HepG2 (cell line): ENCODE data around the gene NTN4. TPM values are rescaled to one million over a fixed set of nuclear protein-coding genes. Genes with fewer than 3 reads are reported as not detected.

Experiments
- BCL6 ChIP-seq: IDR thresholded peaks from 2 replicates; pipeline ENCODE4 v1.6.1; 2016; ENCODE audit warnings: missing genetic modification reagents, missing compliant biosample characterization
- CEBPB ChIP-seq: IDR thresholded peaks from 2 replicates; pipeline ENCODE4 v1.6.1; 2011; ENCODE audit warnings: low read depth, low read length, improper control_type of control experiment, borderline replicate concordance
- FOXA1 ChIP-seq, 2 experiments: fragments of 450-650 bp in 1 of 2; sonication (generic) in 1 of 2; formaldehyde crosslinking in 1 of 2; IDR thresholded peaks; 2 replicates each; pipeline versions ENCODE4 v1.4.0 to v1.6.1; 2016 to 2020; ENCODE audit warnings: missing genetic modification reagents in 1 of 2
- FOXA3 ChIP-seq: IDR thresholded peaks from 2 replicates; pipeline ENCODE4 v1.6.1; 2016; ENCODE audit warnings: missing genetic modification reagents, missing compliant biosample characterization
- FOXP1 ChIP-seq, 2 experiments: fragments of 450-650 bp in 1 of 2; IDR thresholded peaks; 2 replicates each; pipeline ENCODE4 v1.6.1; 2017 to 2018; ENCODE audit warnings: antibody characterized with exemption in 1 of 2
- PATZ1 ChIP-seq: sonication (generic); formaldehyde crosslinking; IDR thresholded peaks from 2 replicates; pipeline ENCODE4 v1.4.0; 2020; ENCODE audit warnings: missing genetic modification reagents
- RAD51 ChIP-seq: fragments of 450-650 bp; IDR thresholded peaks from 2 replicates; pipeline ENCODE4 v1.6.1; 2016; ENCODE audit warnings: borderline replicate concordance
- RARA ChIP-seq: IDR thresholded peaks from 2 replicates; pipeline ENCODE4 v1.6.1; 2016; ENCODE audit warnings: missing genetic modification reagents, missing compliant biosample characterization
- SRSF9 ChIP-seq: fragments of 200-400 bp; formaldehyde crosslinking; IDR thresholded peaks from 2 replicates; pipeline ENCODE4 v1.6.1; 2018; ENCODE audit warnings: borderline replicate concordance, mild to moderate bottlenecking, low read depth, low read length; ENCODE audit not compliant: insufficient read depth, poor library complexity, severe bottlenecking
- TAF15 ChIP-seq: fragments of 200-400 bp; formaldehyde crosslinking; IDR thresholded peaks from one replicate; pipeline ENCODE4 v1.6.1; 2018; ENCODE audit warnings: mild to moderate bottlenecking, low read depth, low read length; ENCODE audit not compliant: poor library complexity, severe bottlenecking
- ZFAT ChIP-seq: sonication (generic); formaldehyde crosslinking; conservative IDR thresholded peaks from 2 replicates; pipeline ENCODE4 v1.8.1; 2023; ENCODE audit warnings: missing genetic modification reagents, inconsistent platforms
- ZKSCAN8 ChIP-seq: IDR thresholded peaks from 2 replicates; pipeline ENCODE4 v1.6.1; 2016; ENCODE audit warnings: borderline replicate concordance, missing genetic modification reagents, missing compliant biosample characterization
- ZMAT3 ChIP-seq: sonication (generic); formaldehyde crosslinking; conservative IDR thresholded peaks from 2 replicates; pipeline ENCODE4 v1.7.0; 2021; ENCODE audit warnings: missing genetic modification reagents
- ZNF350 ChIP-seq: sonication (generic); formaldehyde crosslinking; IDR thresholded peaks from 2 replicates; pipeline ENCODE4 v1.4.0; 2020; ENCODE audit warnings: mild to moderate bottlenecking, low read depth, missing genetic modification reagents, borderline replicate concordance
- ZNF772 ChIP-seq: sonication (generic); formaldehyde crosslinking; IDR thresholded peaks from 2 replicates; pipeline ENCODE4 v1.5.0; 2020; ENCODE audit warnings: mild to moderate bottlenecking, missing genetic modification reagents
- polyA plus RNA-seq, 8 experiments: library from polyadenylated mRNA; depleted of rRNA in 3 of 8; stranded (reverse) in 7 of 8; unstranded in 1 of 8; fragments of >200 nt; fragmentation: Illumina TruSeq in 4 of 8; extraction: Trizol in 4 of 8; gene quantifications; 2 replicates each; pipeline versions ENCODE4 v1.2.1 to v1.2.3, GENCODE V29; 2011 to 2016; ENCODE audit warnings: low read depth in 4 of 8, missing spikeins in 1 of 8, mixed read lengths in 1 of 8; ENCODE audit not compliant: insufficient read depth in 1 of 8
- total RNA-seq, 5 experiments: library from RNA; depleted of rRNA; stranded (reverse); fragments of >200 nt; fragmentation: Illumina TruSeq; extraction: Trizol; gene quantifications; 2 replicates each; pipeline ENCODE4 v1.2.3, GENCODE V29; 2016; ENCODE audit warnings: low read depth in 1 of 5
- TF ChIP-seq, protein P1 (sequence below): IDR thresholded peaks from 2 replicates; pipeline ENCODE4 v1.6.1; 2016; ENCODE audit warnings: missing genetic modification reagents, missing compliant biosample characterization
- TF ChIP-seq, protein P2 (sequence below): IDR thresholded peaks from 2 replicates; pipeline ENCODE4 v1.4.0; 2020; ENCODE audit warnings: mild to moderate bottlenecking, missing genetic modification reagents

Gene NTN4
- total and polyA plus RNA-seq, 2 of the 13 experiments (the other 11 are each of a cell fraction or from before 2014, with no cell fraction given): 7.8 to 11.5 TPM

- TF ChIP-seq ZFAT: no peak
- peak; percentile 55; the same call in 1 of the 2 replicates for TF ChIP-seq ZNF772
- no peak for TF ChIP-seq RAD51
- no peak for TF ChIP-seq FOXP1 (IDR thresholded peaks at IDR 0.05)
- 0 out of 2 replicates have a peak, but pooled peaks have one; percentile 32 for TF ChIP-seq FOXP1 (CRISPR knock-in tag; IDR thresholded peaks at IDR 0.05)
- TF ChIP-seq ZKSCAN8 (CRISPR knock-in tag): 0 out of 2 replicates have a peak, but pooled peaks have one; percentile 48
- TF ChIP-seq, protein P1, sequence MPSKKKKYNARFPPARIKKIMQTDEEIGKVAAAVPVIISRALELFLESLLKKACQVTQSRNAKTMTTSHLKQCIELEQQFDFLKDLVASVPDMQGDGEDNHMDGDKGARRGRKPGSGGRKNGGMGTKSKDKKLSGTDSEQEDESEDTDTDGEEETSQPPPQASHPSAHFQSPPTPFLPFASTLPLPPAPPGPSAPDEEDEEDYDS (CRISPR knock-in tag): peak; percentile 31; the same call in 1 of the 2 replicates
- TF ChIP-seq FOXA1 (IDR thresholded peaks at IDR 0.05): no peak
- TF ChIP-seq FOXA1 (CRISPR knock-in tag; IDR thresholded peaks at IDR 0.05): peak; percentile 80
- no peak for TF ChIP-seq ZMAT3
- TF ChIP-seq, protein P2, sequence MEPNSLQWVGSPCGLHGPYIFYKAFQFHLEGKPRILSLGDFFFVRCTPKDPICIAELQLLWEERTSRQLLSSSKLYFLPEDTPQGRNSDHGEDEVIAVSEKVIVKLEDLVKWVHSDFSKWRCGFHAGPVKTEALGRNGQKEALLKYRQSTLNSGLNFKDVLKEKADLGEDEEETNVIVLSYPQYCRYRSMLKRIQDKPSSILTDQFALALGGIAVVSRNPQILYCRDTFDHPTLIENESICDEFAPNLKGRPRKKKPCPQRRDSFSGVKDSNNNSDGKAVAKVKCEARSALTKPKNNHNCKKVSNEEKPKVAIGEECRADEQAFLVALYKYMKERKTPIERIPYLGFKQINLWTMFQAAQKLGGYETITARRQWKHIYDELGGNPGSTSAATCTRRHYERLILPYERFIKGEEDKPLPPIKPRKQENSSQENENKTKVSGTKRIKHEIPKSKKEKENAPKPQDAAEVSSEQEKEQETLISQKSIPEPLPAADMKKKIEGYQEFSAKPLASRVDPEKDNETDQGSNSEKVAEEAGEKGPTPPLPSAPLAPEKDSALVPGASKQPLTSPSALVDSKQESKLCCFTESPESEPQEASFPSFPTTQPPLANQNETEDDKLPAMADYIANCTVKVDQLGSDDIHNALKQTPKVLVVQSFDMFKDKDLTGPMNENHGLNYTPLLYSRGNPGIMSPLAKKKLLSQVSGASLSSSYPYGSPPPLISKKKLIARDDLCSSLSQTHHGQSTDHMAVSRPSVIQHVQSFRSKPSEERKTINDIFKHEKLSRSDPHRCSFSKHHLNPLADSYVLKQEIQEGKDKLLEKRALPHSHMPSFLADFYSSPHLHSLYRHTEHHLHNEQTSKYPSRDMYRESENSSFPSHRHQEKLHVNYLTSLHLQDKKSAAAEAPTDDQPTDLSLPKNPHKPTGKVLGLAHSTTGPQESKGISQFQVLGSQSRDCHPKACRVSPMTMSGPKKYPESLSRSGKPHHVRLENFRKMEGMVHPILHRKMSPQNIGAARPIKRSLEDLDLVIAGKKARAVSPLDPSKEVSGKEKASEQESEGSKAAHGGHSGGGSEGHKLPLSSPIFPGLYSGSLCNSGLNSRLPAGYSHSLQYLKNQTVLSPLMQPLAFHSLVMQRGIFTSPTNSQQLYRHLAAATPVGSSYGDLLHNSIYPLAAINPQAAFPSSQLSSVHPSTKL: peak; percentile 84
- TF ChIP-seq TAF15: no peak
- TF ChIP-seq FOXA3: peak; percentile 77
- no peak for TF ChIP-seq SRSF9
- no peak for TF ChIP-seq ZNF350 (CRISPR knock-in tag)
- TF ChIP-seq PATZ1 (CRISPR knock-in tag): no peak
- peak; percentile 77; the same call in 1 of the 2 replicates for TF ChIP-seq CEBPB
- peak; percentile 88 for TF ChIP-seq BCL6 (CRISPR knock-in tag)
- TF ChIP-seq RARA (CRISPR knock-in tag): peak; percentile 86
These were observed 155.6 kb downstream of the NTN4 start (continued) for GRCh38 chr12:95634622-95635621.
